ENCODE measurements around the gene KCNH8.

The KCNH8 gene

DNA sequence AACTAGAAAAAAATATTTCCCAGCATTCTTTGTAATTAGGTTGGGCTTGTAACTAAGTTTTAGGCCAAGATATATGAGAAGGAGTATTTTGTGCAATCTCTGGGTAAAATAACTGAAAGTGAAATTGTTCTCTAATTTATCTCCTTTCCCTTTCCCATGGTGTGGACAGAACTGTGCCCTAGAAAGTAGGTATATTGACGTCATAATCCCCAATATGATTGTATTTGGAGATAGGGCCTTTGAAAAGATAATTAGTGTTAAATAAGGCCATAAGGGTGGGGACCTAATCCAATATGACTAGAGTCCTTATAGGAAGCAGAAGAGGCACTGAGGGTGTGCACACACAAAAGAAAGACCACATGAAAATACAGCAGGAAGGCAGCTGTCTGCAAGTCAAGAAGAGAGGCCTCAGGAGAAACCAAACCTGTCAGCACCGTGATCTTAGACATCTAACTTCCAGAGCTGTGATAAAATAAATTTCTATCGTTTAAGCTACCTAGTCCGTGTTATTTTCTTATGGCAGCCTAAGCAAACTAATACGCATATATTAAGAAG, 106.6 kb downstream of the KCNH8 start:
- DNase-seq = no peak

GRCh38 chr3:19256313-19256712, 108.0 kb downstream of the KCNH8 start:
- DNase-seq = no peak

GRCh38 chr3:19263606-19264005, 115.3 kb downstream of the KCNH8 start:
- DNase-seq = no peak

GRCh38 chr3:19264424-19264823, 116.1 kb downstream of the KCNH8 start:
- DNase-seq = no peak

DNA sequence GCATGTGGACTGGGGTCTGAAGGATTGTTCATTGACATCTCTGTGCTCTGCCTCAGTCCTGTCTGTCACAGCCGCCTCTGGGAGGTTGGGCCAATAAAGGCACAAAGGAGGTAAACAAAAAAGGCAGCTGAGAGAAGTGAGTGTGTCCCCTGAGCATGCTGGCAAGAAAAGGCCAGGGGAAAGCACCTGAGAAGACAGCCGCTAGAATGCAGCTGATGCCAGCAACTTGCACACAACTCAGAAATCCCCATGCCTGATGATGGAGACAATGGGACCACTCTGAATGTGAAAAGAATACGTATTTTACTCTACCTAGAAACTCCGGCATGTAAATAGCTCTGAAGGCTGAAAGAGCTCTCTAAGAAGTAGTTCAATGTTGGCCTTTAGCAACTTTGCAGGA, 118.7 kb downstream of the KCNH8 start:
- DNase-seq = no peak

DNA sequence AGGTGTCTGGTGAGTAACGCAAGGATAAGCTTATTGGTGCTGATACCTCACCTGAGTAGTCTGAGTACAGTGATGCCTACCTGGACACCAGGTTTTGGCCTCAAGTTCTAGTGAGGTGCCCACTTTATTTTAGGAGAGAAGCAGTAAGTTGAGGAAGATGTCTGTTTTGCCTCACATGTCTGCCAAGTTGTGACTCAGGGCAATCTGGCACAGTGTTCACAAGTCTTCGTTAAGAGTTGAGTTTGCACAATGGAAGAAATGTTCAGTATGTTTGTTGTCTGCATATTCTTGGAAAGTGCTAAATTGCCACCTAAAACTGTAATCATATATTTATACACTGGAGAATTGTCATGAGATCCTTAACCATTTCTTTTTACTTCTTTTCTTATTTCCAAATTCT, 122.2 kb downstream of the KCNH8 start:
- DNase-seq = no peak

DNA sequence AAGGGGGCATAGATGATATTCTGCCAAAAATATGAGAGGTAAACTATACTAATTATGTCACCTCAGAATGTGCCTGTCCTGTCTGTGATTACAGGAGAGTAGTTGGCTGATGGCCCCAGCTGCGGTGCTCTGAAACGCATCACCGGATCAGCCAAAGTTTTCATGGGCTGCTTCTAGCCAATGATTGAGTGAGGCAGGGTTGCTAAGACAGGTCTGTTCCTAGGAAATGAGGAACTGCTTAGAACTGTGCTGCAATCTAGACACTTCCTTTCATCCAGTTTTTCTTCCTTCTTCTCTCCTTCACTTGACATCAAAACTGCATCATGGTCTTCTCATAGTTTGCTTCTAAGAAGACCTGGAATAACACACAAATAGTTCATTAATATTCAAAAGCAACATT, 124.0 kb downstream of the KCNH8 start:
- no peak for DNase-seq

GRCh38 chr3:19273091-19273490, 124.8 kb downstream of the KCNH8 start:
- DNase-seq = no peak

DNA sequence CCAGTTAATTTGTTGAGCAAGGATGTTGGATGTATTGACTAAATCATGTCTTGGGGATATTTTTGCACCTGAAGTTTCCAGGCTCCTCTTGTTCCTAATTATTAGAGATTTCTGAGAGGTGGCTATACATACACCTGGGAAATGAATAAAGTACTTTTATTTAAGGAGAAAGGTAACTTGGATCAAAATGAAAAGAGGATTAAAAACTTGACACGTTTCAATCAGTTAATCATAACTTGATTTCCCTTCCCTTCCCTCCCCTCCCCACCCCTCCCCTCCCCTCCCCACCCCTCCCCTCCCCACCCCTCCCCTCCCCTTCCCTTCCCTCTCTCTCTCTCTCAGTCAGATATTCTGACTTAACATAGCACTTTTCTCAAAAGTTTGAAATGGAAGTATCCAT, 126.3 kb downstream of the KCNH8 start:
- DNase-seq = no peak

GRCh38 chr3:19284974-19285373, 136.7 kb downstream of the KCNH8 start:
- DNase-seq = no peak

GRCh38 chr3:19293295-19293694, 145.0 kb downstream of the KCNH8 start:
- no peak for DNase-seq

GRCh38 chr3:19295208-19295607, 146.9 kb downstream of the KCNH8 start:
- no peak for DNase-seq

GRCh38 chr3:19331931-19332330, 183.6 kb downstream of the KCNH8 start:
- no peak for DNase-seq

GRCh38 chr3:19334120-19334519, 185.8 kb downstream of the KCNH8 start:
- no peak for DNase-seq

- no peak for DNase-seq
Measured at GRCh38 chr3:19338769-19339168, 190.5 kb downstream of the KCNH8 start.

DNA sequence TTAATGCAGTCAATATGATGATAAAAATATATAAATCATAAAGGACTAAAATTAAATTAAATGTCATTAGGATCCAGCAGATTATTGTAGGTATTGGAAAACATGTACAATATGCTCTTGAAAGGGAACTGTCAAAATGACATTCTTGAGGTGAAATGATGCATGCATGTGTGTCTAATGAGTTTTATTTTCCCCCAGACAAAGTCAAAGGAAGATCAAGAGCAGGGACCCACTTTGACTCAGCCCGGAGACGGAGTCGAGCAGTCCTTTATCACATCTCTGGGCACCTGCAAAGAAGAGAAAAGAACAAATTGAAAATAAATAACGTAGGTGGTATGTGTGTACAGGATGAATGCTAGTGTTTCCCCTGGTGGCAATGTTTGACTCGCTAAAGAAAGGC, 194.1 kb downstream of the KCNH8 start:
- DNase-seq = no peak

DNA sequence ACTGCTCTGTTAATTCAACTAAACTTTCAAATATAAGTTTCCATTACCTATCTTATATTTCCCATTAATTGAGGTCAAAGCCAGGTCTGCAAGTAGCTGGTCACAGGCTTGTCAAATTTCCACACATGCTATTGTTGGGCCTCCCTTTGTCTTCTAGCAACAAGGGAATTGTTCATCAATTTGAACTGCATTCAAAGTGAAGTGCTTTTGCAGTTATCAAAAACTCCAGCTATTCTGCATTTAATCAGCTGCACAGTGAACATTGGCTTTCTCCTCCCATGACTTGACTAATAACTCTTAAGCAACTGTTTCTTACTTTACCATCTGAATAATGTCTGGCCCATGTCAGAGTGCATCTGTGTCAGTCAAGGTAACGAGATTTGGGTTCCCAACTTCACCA, 198.4 kb downstream of the KCNH8 start:
- no peak for DNase-seq

DNA sequence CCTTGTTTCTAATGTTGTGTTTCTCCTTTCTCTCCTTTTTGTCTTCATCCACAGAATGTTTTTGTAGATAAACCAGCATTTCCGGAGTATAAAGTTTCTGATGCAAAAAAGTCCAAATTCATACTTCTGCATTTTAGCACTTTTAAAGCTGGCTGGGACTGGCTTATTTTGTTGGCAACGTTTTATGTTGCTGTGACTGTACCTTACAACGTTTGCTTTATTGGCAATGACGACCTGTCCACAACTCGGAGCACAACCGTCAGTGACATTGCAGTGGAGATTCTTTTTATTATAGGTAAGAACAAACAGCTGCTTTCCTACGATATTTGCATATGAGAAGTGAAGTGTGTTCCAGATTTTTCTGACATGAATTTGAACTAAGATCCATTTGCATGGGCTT, 199.4 kb downstream of the KCNH8 start:
- DNase-seq = no peak

DNA sequence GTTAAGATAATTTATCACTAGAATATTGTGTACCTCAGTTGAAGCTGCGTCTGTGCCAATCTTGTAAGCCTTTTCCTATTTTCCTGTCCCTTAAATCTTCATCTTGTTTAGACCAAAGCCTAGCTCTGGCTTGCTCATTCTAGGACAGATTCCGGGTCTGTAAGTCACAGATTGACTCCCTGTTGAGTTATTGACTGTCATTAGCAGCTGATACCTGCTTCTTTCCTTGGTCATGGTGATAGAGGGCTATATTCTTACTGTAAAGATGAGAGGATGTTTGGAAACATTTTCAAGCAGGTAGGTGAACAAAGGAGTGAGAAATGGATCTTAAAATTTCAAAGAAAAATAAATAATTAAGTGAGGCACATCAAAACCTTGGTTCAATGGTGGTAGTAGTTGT, 200.2 kb downstream of the KCNH8 start:
- no peak for DNase-seq

- DNase-seq = no peak
Measured at GRCh38 chr3:19348941-19349564, 200.7 kb downstream of the KCNH8 start.

DNA sequence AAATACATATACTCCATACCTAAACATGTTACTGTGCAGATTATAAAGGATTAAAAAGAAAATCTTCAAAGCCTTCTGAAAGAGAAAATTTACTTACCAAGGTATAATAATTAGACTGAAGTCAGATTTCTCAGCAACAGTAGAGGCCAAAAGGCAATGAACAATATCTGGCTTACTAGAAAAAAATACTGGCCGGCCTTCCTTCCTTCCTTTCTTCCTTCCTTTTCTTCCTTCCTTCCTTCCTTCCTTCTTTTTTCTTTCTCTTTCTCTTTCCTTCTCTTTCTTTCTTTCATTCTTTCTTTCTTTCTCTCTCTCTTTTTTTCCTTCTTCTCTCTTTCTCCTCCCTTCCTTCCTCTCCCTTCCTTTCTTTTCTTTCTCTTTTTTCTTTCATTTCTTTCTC, 209.6 kb downstream of the KCNH8 start:
- no peak for DNase-seq

- no peak for DNase-seq
Measured at GRCh38 chr3:19363071-19363470, 214.8 kb downstream of the KCNH8 start.

DNA sequence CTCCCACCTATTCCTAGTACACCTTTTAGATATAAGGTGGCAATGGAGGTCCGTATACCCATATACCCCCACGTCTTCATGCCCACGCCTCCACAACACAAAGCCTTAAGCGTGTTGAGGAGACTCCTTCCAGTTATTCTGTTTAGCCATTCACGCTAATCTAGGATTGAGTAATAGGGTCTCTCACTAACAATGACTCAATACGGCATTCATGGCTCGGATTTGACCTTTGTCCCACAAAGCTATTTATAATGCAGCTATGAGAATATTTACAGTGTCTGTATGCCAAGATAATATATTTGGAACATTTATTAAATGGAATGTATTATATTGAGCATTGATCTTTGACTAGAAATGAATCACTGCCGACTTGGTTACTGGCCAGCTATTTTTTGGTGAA, 215.8 kb downstream of the KCNH8 start:
- DNase-seq = no peak

DNA sequence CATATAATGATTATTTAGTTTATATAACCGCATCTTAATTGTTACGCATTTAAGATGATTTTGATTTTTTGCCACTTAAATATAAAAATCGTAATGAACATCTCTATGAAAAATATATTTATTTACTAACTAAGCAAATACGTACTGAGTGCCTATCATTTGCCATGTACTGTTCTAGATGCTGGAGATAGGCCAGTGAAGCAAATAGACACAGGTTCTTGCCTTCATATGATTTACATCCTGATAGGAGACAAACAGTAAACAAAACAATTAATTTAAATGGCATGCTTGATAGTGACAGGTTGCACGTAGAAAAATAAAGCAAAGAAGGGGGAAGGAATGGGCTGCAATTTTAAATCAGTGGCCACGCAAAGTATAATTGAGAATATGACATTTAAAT, 217.2 kb downstream of the KCNH8 start:
- DNase-seq = no peak

DNA sequence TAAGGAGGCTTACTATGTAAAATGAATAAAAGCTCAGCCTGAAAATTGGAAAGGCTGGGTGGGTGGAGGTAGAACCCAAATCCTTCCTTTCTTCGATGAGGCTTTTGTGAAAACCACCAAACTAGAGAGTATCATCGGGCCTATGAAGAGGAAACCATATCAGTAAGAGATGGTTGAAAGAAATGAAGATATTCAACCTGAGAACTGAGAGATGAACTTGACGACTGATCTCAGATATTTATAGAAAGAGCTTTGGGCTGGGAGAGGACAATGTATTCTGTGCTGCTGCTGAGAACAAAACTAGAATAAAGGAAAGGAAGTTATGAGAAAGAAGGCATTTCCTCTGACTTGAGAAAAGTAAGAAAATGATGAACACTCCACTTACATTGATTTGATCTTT, 236.6 kb downstream of the KCNH8 start:
- no peak for DNase-seq

DNA sequence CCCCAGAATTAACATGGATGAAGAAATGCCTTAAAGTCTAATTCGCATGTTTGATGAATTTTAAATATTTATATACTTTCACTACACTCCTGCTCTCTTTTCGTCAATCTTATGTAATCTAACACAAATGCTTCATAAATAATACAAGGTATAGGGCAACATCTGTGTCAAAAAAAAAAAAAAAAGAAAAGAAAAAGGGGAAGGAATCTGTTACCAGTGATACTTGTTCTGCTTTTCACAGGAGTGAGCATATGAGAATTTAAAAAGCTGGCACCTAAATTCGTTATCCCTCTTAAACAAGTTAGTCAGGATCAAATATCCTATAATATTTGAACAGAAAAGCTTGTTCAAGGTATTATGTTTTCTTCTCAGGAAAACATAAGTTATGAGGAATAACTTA, 243.8 kb downstream of the KCNH8 start:
- no peak for DNase-seq

Measured in DMS79 treated with DMSO at 0.1 percent for 48 hours (cell line).